Osteocyte (in vitro differentiated cells): ENCODE measurements around the gene WDHD1. TPM values are rescaled to one million over a fixed set of nuclear protein-coding genes. Genes with fewer than 3 reads are reported as not detected.
"Not testable (repeated sequence)": the region's sequence is repeated elsewhere in the genome, so short reads cannot be mapped to it uniquely, and the experiment has no call there.

ENCODE experiments used
- DNase-seq: peaks from one replicate; pipeline ENCODE4 v3.0.0; 2021; ENCODE audit warnings: mixed read lengths; ENCODE audit not compliant: unreplicated experiment; ENCODE audit errors: extremely low spot score
- H3K27ac Mint-ChIP-seq: one replicate; pipeline ENCODE4 v1.8.0; 2021; ENCODE audit warnings: mild to moderate bottlenecking, mixed read lengths; ENCODE audit not compliant: unreplicated experiment
- H3K27me3 Mint-ChIP-seq: one replicate; pipeline ENCODE4 v1.8.0; 2021; ENCODE audit warnings: mixed read lengths; ENCODE audit not compliant: unreplicated experiment
- H3K36me3 Mint-ChIP-seq: one replicate; pipeline ENCODE4 v1.8.0; 2021; ENCODE audit warnings: mixed read lengths; ENCODE audit not compliant: unreplicated experiment
- H3K4me1 Mint-ChIP-seq: one replicate; pipeline ENCODE4 v1.8.0; 2021; ENCODE audit warnings: mixed read lengths; ENCODE audit not compliant: unreplicated experiment
- H3K4me3 Mint-ChIP-seq: one replicate; pipeline ENCODE4 v1.8.0; 2021; ENCODE audit warnings: mild to moderate bottlenecking, moderate library complexity, mixed read lengths; ENCODE audit not compliant: unreplicated experiment
- H3K9me3 Mint-ChIP-seq: one replicate; pipeline ENCODE4 v1.8.0; 2021; ENCODE audit warnings: mixed read lengths; ENCODE audit not compliant: unreplicated experiment
- CTCF ChIP-seq: fragments of 200-600 bp; sonication (generic); IDR thresholded peaks from 2 replicates; pipeline ENCODE4 v1.5.0; 2021; ENCODE audit warnings: antibody characterized with exemption, mild to moderate bottlenecking, moderate library complexity
- total RNA-seq: library from RNA; stranded (reverse); gene quantifications from 2 replicates; pipeline ENCODE4 v1.2.1, GENCODE V29; 2021

The WDHD1 gene
- total RNA-seq, 1 donor from 2014 or later = 7.0 TPM

GRCh38 chr14:54916101-54916500, 110.8 kb downstream of the WDHD1 start:
- H3K36me3 Mint-ChIP-seq = no peaks in the 10 kb centered on the region
- H3K4me3 Mint-ChIP-seq = no peak overlapping the region
- no peaks in the 10 kb centered on the region for H3K4me1 Mint-ChIP-seq
- no peak for DNase-seq
- no peak for TF ChIP-seq CTCF
- no peak overlapping the region for H3K27ac Mint-ChIP-seq
- no peaks in the 10 kb centered on the region for H3K9me3 Mint-ChIP-seq
- no peaks in the 10 kb centered on the region for H3K27me3 Mint-ChIP-seq

GRCh38 chr14:54909817-54910558, 116.9 kb downstream of the WDHD1 start:
- Mint-ChIP-seq H3K27ac (no peak overlapping the region), H3K27me3 (peaks cover 19% of the 10 kb centered on the region), H3K4me3 (no peak overlapping the region), H3K4me1 (no peaks in the 10 kb centered on the region), H3K36me3 (no peaks in the 10 kb centered on the region), H3K9me3 (no peaks in the 10 kb centered on the region)
- no peak for DNase-seq
- no peak for TF ChIP-seq CTCF

GRCh38 chr14:54908973-54909372, 117.9 kb downstream of the WDHD1 start:
- DNase-seq, H3K4me3 Mint-ChIP-seq, H3K36me3 Mint-ChIP-seq, H3K4me1 Mint-ChIP-seq, H3K9me3 Mint-ChIP-seq, H3K27ac Mint-ChIP-seq: not testable (repeated sequence)
- peaks cover 21% of the 10 kb centered on the region for H3K27me3 Mint-ChIP-seq

GRCh38 chr14:54908190-54908589, 118.7 kb downstream of the WDHD1 start:
- TF ChIP-seq CTCF = no peak
- Mint-ChIP-seq H3K27me3 (peaks cover 23% of the 10 kb centered on the region), H3K36me3 (no peaks in the 10 kb centered on the region), H3K27ac (no peak overlapping the region), H3K4me1 (no peaks in the 10 kb centered on the region), H3K9me3 (no peaks in the 10 kb centered on the region), H3K4me3 (no peak overlapping the region)
- no peak for DNase-seq

GRCh38 chr14:54906075-54906474, 120.8 kb downstream of the WDHD1 start:
- no peak for DNase-seq
- H3K4me3 Mint-ChIP-seq = no peak overlapping the region
- no peaks in the 10 kb centered on the region for H3K36me3 Mint-ChIP-seq
- peaks cover 28% of the 10 kb centered on the region for H3K27me3 Mint-ChIP-seq
- no peaks in the 10 kb centered on the region for H3K9me3 Mint-ChIP-seq
- no peak for TF ChIP-seq CTCF
- H3K27ac Mint-ChIP-seq = no peak overlapping the region
- H3K4me1 Mint-ChIP-seq = peaks cover 6% of the 10 kb centered on the region
